HCT116 (cell line): ENCODE data around the gene SLAIN1. TPM values are rescaled to one million over a fixed set of nuclear protein-coding genes. Genes with fewer than 3 reads are reported as not detected.

Source experiments
- ATAC-seq: fragments of 200-7000 bp; cut with Tn5 transposase; 2 replicates; pipeline ENCODE4 v1.9.1; 2020; ENCODE audit warnings: mild to moderate bottlenecking, moderate library complexity
- BruUV-seq: library from RNA; stranded (reverse); fragments of 400-500 nt; replicated peaks from 2 replicates; lab custom pipeline; 2021; lab: Mats Ljungman, UMichigan
- CTCF ChIA-PET: fragments of 300-600 bp; sonication (Branson Sonifier 250); formaldehyde crosslinking; loops from one replicate; lab custom pipeline; 2021; ENCODE audit warnings: antibody characterized with exemption; lab: Charles Lee
- POLR2A ChIA-PET: fragments of 300-600, 350-600 bp; sonication (Branson Sonifier 250); formaldehyde crosslinking; loops from one replicate; lab custom pipeline; 2021; ENCODE audit warnings: antibody characterized with exemption; lab: Charles Lee
- RAD21 ChIA-PET, 2 experiments: fragments of 300-600 bp; sonication (Branson Sonifier 250); formaldehyde crosslinking; loops; one replicate each; lab custom pipeline; 2023; ENCODE audit warnings: low total read pairs in 2 of 2; ENCODE audit not compliant: uncharacterized antibody in 2 of 2, unreplicated experiment in 2 of 2, low non-redundant PET in 1 of 2; lab: Charles Lee
- DNase-seq: peaks from one replicate; pipeline ENCODE4 v3.0.0-alpha.2; 2010; ENCODE audit warnings: low read depth, low spot score
- H2AFZ ChIP-seq: fragments of 200-600 bp; shearing (Covaris generic), sonication (generic); 2 replicates; pipeline ENCODE4 v1.6.1; 2017; ENCODE audit warnings: low read depth, mixed run types, mixed read lengths, antibody characterized with exemption, low read length; ENCODE audit not compliant: poor library complexity, severe bottlenecking
- H3K27ac ChIP-seq: 2 replicates; pipeline ENCODE4 v1.5.1; 2012; ENCODE audit warnings: low read depth, low read length
- H3K27me3 ChIP-seq: fragments of 200-600 bp; sonication (generic); 2 replicates; pipeline ENCODE4 v1.6.1; 2016; ENCODE audit warnings: mixed run types, low read length, mixed read lengths; ENCODE audit not compliant: insufficient read depth
- H3K36me3 ChIP-seq, 2 experiments: fragments of 200-500 bp in 1 of 2; fragments of 200-600 bp in 1 of 2; sonication (Bioruptor generic) in 1 of 2; sonication (generic) in 1 of 2; 2 replicates each; pipeline versions ENCODE4 v1.5.1 to v1.6.1; 2014 to 2016; ENCODE audit warnings: low read length in 2 of 2, inconsistent platforms in 1 of 2, mixed read lengths in 1 of 2, mixed run types in 1 of 2; ENCODE audit not compliant: insufficient read depth in 2 of 2, control insufficient read depth in 1 of 2
- H3K4me1 ChIP-seq, 2 experiments: fragments of 200-600 bp in 1 of 2; sonication (generic) in 1 of 2; 2 replicates each; pipeline versions ENCODE4 v1.5.1 to v1.6.1; 2012 to 2017; ENCODE audit warnings: low read length in 2 of 2, inconsistent platforms in 1 of 2, mild to moderate bottlenecking in 1 of 2, mixed read lengths in 1 of 2, mixed run types in 1 of 2, moderate library complexity in 1 of 2; ENCODE audit not compliant: insufficient read depth in 2 of 2, control insufficient read depth in 1 of 2
- H3K4me2 ChIP-seq: fragments of 200-600 bp; sonication (generic); 2 replicates; pipeline ENCODE4 v1.6.1; 2017; ENCODE audit warnings: mixed run types, low read length, mixed read lengths
- H3K4me3 ChIP-seq, 2 experiments: fragments of 200-600 bp in 1 of 2; sonication (generic) in 1 of 2; replicated peaks in 1 of 2; 2 replicates each; pipeline ENCODE4 v1.5.1; 2011 to 2016; ENCODE audit warnings: low read length in 2 of 2, control low read depth in 1 of 2, low read depth in 1 of 2, mild to moderate bottlenecking in 1 of 2, mixed read lengths in 1 of 2, mixed run types in 1 of 2
- H3K79me2 ChIP-seq: fragments of 200-600 bp; sonication (generic); 2 replicates; pipeline ENCODE4 v1.6.1; 2017; ENCODE audit warnings: mild to moderate bottlenecking, mixed run types, low read length, moderate library complexity, mixed read lengths; ENCODE audit not compliant: insufficient read depth
- H3K9ac ChIP-seq: fragments of 200-600 bp; sonication (generic); 2 replicates; pipeline ENCODE4 v1.6.1; 2016; ENCODE audit warnings: low read length, mixed read lengths
- H3K9me2 ChIP-seq: fragments of 200-600 bp; sonication (generic), shearing (Covaris generic); 2 replicates; pipeline ENCODE4 v1.6.1; 2017; ENCODE audit warnings: mixed run types, mild to moderate bottlenecking, moderate library complexity; ENCODE audit not compliant: insufficient read depth
- H3K9me3 ChIP-seq, 2 experiments: fragments of 200-500 bp in 1 of 2; fragments of 200-600 bp in 1 of 2; sonication (Bioruptor generic) in 1 of 2; sonication (generic) in 1 of 2; 2 replicates each; pipeline ENCODE4 v1.6.1; 2014 to 2017; ENCODE audit warnings: low read length in 2 of 2, mixed read lengths in 2 of 2, inconsistent platforms in 1 of 2, low read depth in 1 of 2, mild to moderate bottlenecking in 1 of 2, mixed run types in 1 of 2, moderate library complexity in 1 of 2; ENCODE audit not compliant: control insufficient read depth in 1 of 2, insufficient read depth in 1 of 2
- H4K20me1 ChIP-seq: fragments of 200-600 bp; sonication (generic), shearing (Covaris generic); 2 replicates; pipeline ENCODE4 v1.6.1; 2017; ENCODE audit warnings: mixed run types, mild to moderate bottlenecking, moderate library complexity; ENCODE audit not compliant: insufficient read depth
- ATF3 ChIP-seq: IDR thresholded peaks from 2 replicates; pipeline ENCODE4 v1.6.1; 2012
- CBX3 ChIP-seq: IDR thresholded peaks from 2 replicates; pipeline ENCODE4 v1.6.1; 2012; ENCODE audit warnings: low read depth
- CEBPB ChIP-seq: IDR thresholded peaks from 2 replicates; pipeline ENCODE4 v1.6.1; 2012; ENCODE audit warnings: low read depth
- CTCF ChIP-seq, 3 experiments: fragments of 200-600 bp in 1 of 3; sonication (generic) in 1 of 3; IDR thresholded peaks in 2 of 3; conservative IDR thresholded peaks in 1 of 3; 2 replicates each; pipeline ENCODE4 v1.5.1; 2012 to 2017; ENCODE audit warnings: low read depth in 2 of 3, low read length in 2 of 3, antibody characterized with exemption in 1 of 3, borderline replicate concordance in 1 of 3, control low read depth in 1 of 3, mild to moderate bottlenecking in 1 of 3, mixed read lengths in 1 of 3, mixed run types in 1 of 3, moderate library complexity in 1 of 3; ENCODE audit not compliant: insufficient read depth in 1 of 3
- EGR1 ChIP-seq: IDR thresholded peaks from 2 replicates; pipeline ENCODE4 v1.6.1; 2012; ENCODE audit warnings: low read depth
- ELF1 ChIP-seq: IDR thresholded peaks from 2 replicates; pipeline ENCODE4 v1.6.1; 2012; ENCODE audit warnings: low read depth, borderline replicate concordance
- EZH2 ChIP-seq: fragments of 200-600 bp; sonication (generic); IDR thresholded peaks from 2 replicates; pipeline ENCODE4 v1.6.1; 2017; ENCODE audit warnings: antibody characterized with exemption, mixed run types
- EZH2phosphoT487 ChIP-seq: fragments of 200-600 bp; IDR thresholded peaks from 2 replicates; pipeline ENCODE4 v1.6.1; 2018; ENCODE audit warnings: antibody characterized with exemption, borderline replicate concordance
- FOSL1 ChIP-seq: IDR thresholded peaks from 2 replicates; pipeline ENCODE4 v1.6.1; 2012; ENCODE audit warnings: low read depth
- JUND ChIP-seq: IDR thresholded peaks from 2 replicates; pipeline ENCODE4 v1.6.1; 2012
- MAX ChIP-seq: IDR thresholded peaks from 2 replicates; pipeline ENCODE4 v1.6.1; 2012
- POLR2A ChIP-seq: IDR thresholded peaks from 2 replicates; pipeline ENCODE4 v1.7.0; 2011; ENCODE audit warnings: borderline replicate concordance; ENCODE audit not compliant: insufficient read depth, insufficient read length; ENCODE audit errors: extremely low read depth
- RAD21 ChIP-seq: IDR thresholded peaks from 2 replicates; pipeline ENCODE4 v1.6.1; 2012; ENCODE audit warnings: low read depth, mild to moderate bottlenecking
- SIN3A ChIP-seq: IDR thresholded peaks from 2 replicates; pipeline ENCODE4 v1.6.1; 2012; ENCODE audit warnings: low read depth
- SP1 ChIP-seq: IDR thresholded peaks from 2 replicates; pipeline ENCODE4 v1.6.1; 2012; ENCODE audit warnings: low read depth
- SRF ChIP-seq: IDR thresholded peaks from 2 replicates; pipeline ENCODE4 v1.6.1; 2012; ENCODE audit warnings: low read depth
- YY1 ChIP-seq: IDR thresholded peaks from 2 replicates; pipeline ENCODE4 v1.6.1; 2011; ENCODE audit warnings: low read length, low read depth, moderate library complexity, mild to moderate bottlenecking; ENCODE audit not compliant: insufficient replicate concordance; ENCODE audit errors: extremely low read depth
- ZBTB33 ChIP-seq: IDR thresholded peaks from 2 replicates; pipeline ENCODE4 v1.6.1; 2011; ENCODE audit warnings: mild to moderate bottlenecking, low read length, moderate library complexity; ENCODE audit not compliant: insufficient replicate concordance; ENCODE audit errors: extremely low read depth
- ZFX ChIP-seq: fragments of 450-650 bp; IDR thresholded peaks from 2 replicates; pipeline ENCODE4 v1.6.1; 2017
- intact Hi-C: fragments of 100-400 bp; cut with micrococcal nuclease; formaldehyde crosslinking; loops from 2 replicates; pipeline ENCODE4 v1.10.0; 2022
- total RNA-seq: library from RNA; stranded (reverse); gene quantifications from one replicate; pipeline ENCODE4 v1.2.1, GENCODE V29; 2021; ENCODE audit not compliant: unreplicated experiment

The SLAIN1 gene
- total RNA-seq, 1 experiment from 2014 or later, result 0.34 TPM

- no peak for TF ChIP-seq CTCF (IDR thresholded peaks at IDR 0.05 in 2 of 3, conservative IDR thresholded peaks at IDR 0.05 in 1 of 3; ENCODE audit: borderline replicate concordance in 1 of 3, insufficient read depth in 1 of 3, low read depth in 2 of 3, low read length in 2 of 3)
These were observed 76.7 kb downstream of the SLAIN1 start (continued) for GRCh38 chr13:77774181-77774580.

GRCh38 chr13:77776704-77777103 is 79.2 kb downstream of the SLAIN1 start:
- DNase-seq, result no peak
- Histone ChIP-seq H3K4me2 (no peak overlapping the region), H3K36me3 (no peaks in the 10 kb centered on the region), H3K9ac (no peak overlapping the region), H3K9me3 (no peaks in the 10 kb centered on the region), H3K4me3 (no peak overlapping the region), H3K4me1 (no peaks in the 10 kb centered on the region), H3K9me2 (no peaks in the 10 kb centered on the region), H2AFZ (no peak overlapping the region), H3K27ac (no peak overlapping the region), H3K27me3 (no peaks in the 10 kb centered on the region), H4K20me1 (no peaks in the 10 kb centered on the region), H3K79me2 (no peaks in the 10 kb centered on the region)
- no peak for ATAC-seq
- intact Hi-C loops, result no loop called here
- ChIA-PET CTCF (no interaction called here), POLR2A (no interaction called here), RAD21 (no interaction called here)
- no TSS peak for BruUV-seq
- TF ChIP-seq FOSL1 (no peak), SIN3A (no peak), ZBTB33 (no peak), SRF (no peak), SP1 (no peak), ATF3 (no peak), RAD21 (no peak), ZFX (no peak), CTCF (IDR thresholded peaks at IDR 0.05 in 2 of 3, conservative IDR thresholded peaks at IDR 0.05 in 1 of 3; ENCODE audit: borderline replicate concordance in 1 of 3, insufficient read depth in 1 of 3, low read depth in 2 of 3, low read length in 2 of 3) (no peak), EZH2phosphoT487 (no peak), YY1 (no peak), CEBPB (no peak), ELF1 (no peak), CBX3 (no peak), JUND (no peak), MAX (no peak), POLR2A (no peak), EGR1 (no peak), EZH2 (no peak)
